Karpas-422 (cell line): ENCODE results near the gene DENND4C. TPM values are rescaled to one million over a fixed set of nuclear protein-coding genes. Genes with fewer than 3 reads are reported as not detected.
"Not testable (repeated sequence)": the region's sequence is repeated elsewhere in the genome, so short reads cannot be mapped to it uniquely, and the experiment has no call there.

Source experiments
- DNase-seq: peaks from one replicate; pipeline ENCODE4 v3.0.0-alpha.2; 2015
- H2AFZ ChIP-seq: fragments of 200-600 bp; sonication (generic); 2 replicates; pipeline ENCODE4 v1.6.1; 2014; ENCODE audit warnings: antibody characterized with exemption, low read length, mixed read lengths
- H3K27ac ChIP-seq: fragments of 200-600 bp; sonication (generic); 2 replicates; pipeline ENCODE4 v1.5.1; 2014; ENCODE audit warnings: mild to moderate bottlenecking, low read length, moderate library complexity
- H3K27me3 ChIP-seq: fragments of 200-600 bp; sonication (generic); 2 replicates; pipeline ENCODE4 v1.6.1; 2014; ENCODE audit warnings: low read length, mixed read lengths
- H3K36me3 ChIP-seq: fragments of 200-600 bp; sonication (generic); 2 replicates; pipeline ENCODE4 v1.6.1; 2014; ENCODE audit warnings: low read length, mixed read lengths; ENCODE audit not compliant: insufficient read depth
- H3K4me1 ChIP-seq: fragments of 200-600 bp; sonication (generic); 2 replicates; pipeline ENCODE4 v1.6.1; 2014; ENCODE audit warnings: mild to moderate bottlenecking, low read length, mixed read lengths
- H3K4me2 ChIP-seq: fragments of 200-600 bp; sonication (generic); 2 replicates; pipeline ENCODE4 v1.6.1; 2014; ENCODE audit warnings: low read length, low read depth, mild to moderate bottlenecking; ENCODE audit not compliant: poor library complexity, severe bottlenecking
- H3K4me3 ChIP-seq: fragments of 200-600 bp; sonication (generic); 2 replicates; pipeline ENCODE4 v1.5.1; 2014; ENCODE audit warnings: mild to moderate bottlenecking, antibody characterized with exemption, low read length, mixed read lengths
- H3K79me2 ChIP-seq: fragments of 200-600 bp; sonication (generic); 2 replicates; pipeline ENCODE4 v1.6.1; 2014; ENCODE audit warnings: mild to moderate bottlenecking, low read length, mixed read lengths
- H3K9ac ChIP-seq: fragments of 200-600 bp; sonication (generic); 2 replicates; pipeline ENCODE4 v1.6.0; 2014; ENCODE audit warnings: low read length
- H3K9me2 ChIP-seq: fragments of 200-600 bp; sonication (generic), shearing (Covaris generic); replicated peaks from 2 replicates; pipeline ENCODE4 v1.6.0; 2014; ENCODE audit warnings: mild to moderate bottlenecking, low read length, moderate library complexity; ENCODE audit not compliant: insufficient read depth
- H3K9me3 ChIP-seq: fragments of 300-700, 200-600 bp; sonication (generic); 2 replicates; pipeline ENCODE4 v1.6.1; 2014; ENCODE audit warnings: low read length, mixed read lengths
- H4K20me1 ChIP-seq: fragments of 200-600 bp; sonication (generic); 2 replicates; pipeline ENCODE4 v1.6.1; 2014; ENCODE audit warnings: mild to moderate bottlenecking, antibody characterized with exemption, low read length, low read depth; ENCODE audit not compliant: insufficient read depth
- total RNA-seq: library from RNA; depleted of rRNA; stranded (reverse); fragments of >200 nt; shearing (Covaris generic); gene quantifications from 2 replicates; pipeline ENCODE4 v1.2.3, GENCODE V29; 2014; ENCODE audit warnings: low replicate concordance

DENND4C gene
- total RNA-seq, 1 experiment from 2014 or later: 42.8 TPM

DNA sequence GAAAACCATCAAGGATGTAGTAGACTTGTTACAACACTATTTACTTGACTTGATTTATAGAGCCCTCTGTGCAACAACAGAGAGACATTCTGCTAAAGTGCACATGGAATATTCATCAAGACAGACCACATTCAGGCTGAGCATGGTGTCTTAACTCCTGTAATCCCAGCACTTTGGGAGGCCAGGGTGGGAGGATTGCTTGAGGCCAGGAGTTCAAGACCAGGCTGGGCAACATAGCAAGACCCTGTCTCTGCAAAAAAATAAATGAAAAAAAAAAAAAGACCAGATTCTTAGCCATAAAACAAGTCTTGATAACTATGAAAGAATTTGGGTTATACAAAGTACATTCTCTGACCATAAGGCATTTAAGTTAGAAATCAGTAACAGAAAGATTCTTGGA lies 25.3 kb downstream of the DENND4C start:
- Histone ChIP-seq H3K4me3 (no peak overlapping the region), H3K9me2 (no peaks in the 10 kb centered on the region), H3K9me3 (no peaks in the 10 kb centered on the region), H3K27me3 (no peaks in the 10 kb centered on the region), H3K4me2 (no peak overlapping the region), H3K79me2 (peaks cover 88% of the 10 kb centered on the region), H2AFZ (no peak overlapping the region), H3K9ac (no peak overlapping the region), H3K36me3 (no peaks in the 10 kb centered on the region), H3K4me1 (peaks cover 14% of the 10 kb centered on the region), H4K20me1 (no peaks in the 10 kb centered on the region; the same call in 1 of the 2 replicates), H3K27ac (no peak overlapping the region)
- no peak for DNase-seq

DNA sequence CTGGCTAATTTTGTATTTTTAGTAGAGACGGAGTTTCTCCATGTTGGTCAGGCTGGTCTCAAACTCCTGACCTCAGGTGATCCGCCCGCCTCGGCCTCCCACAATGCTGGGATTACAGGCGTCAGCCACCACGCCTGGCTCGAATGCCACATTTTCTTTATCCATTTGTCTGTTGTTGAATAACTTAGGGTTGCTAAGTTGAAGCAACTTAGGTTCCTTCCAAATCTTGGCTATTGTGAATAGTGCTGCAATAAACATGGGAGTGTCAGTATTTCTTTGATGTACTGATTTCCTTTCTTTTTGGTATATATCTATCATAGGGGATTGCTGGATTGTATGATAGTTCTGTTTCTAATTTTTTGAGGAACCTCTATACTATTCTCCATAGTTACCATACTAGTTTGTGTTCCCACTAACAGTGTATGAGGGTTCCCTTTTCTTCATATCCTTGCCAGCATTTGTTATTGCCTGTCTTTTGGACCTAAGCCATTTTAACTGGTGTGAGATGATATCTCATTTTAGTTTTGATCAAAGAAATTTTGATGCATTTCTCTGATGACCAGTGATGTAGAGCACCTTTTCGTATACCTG lies 29.3 kb downstream of the DENND4C start:
- H3K9me2 ChIP-seq, H3K4me2 ChIP-seq, H2AFZ ChIP-seq, H4K20me1 ChIP-seq, H3K4me1 ChIP-seq, H3K9me3 ChIP-seq, DNase-seq, H3K4me3 ChIP-seq, H3K27me3 ChIP-seq, H3K9ac ChIP-seq, H3K36me3 ChIP-seq, H3K27ac ChIP-seq: not testable (repeated sequence)
- H3K79me2 ChIP-seq: peaks cover 88% of the 10 kb centered on the region

DNA sequence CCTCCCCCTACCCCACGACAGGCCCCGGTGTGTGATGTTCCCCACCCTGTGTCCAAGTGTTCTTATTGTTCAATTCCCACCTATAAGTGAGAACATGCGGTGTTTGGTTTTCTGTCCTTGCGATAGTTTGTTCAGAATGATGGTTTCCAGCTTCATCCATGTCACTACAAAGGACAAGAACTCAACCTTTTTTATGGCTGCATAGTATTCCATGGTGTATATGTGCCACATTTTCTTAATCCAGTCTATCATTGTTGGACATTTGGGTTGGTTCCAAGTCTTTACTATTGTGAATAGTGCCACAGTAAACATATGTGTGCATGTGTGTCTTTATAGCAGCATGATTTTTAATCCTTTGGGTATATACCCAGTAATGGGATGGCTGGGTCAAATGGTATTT lies 35.1 kb downstream of the DENND4C start:
- H4K20me1 ChIP-seq, DNase-seq, H3K4me3 ChIP-seq, H3K4me2 ChIP-seq, H3K4me1 ChIP-seq, H3K9me2 ChIP-seq, H3K27ac ChIP-seq, H3K27me3 ChIP-seq, H3K36me3 ChIP-seq, H3K9ac ChIP-seq, H2AFZ ChIP-seq, H3K9me3 ChIP-seq: not testable (repeated sequence)
- H3K79me2 ChIP-seq: peaks cover 94% of the 10 kb centered on the region

DNA sequence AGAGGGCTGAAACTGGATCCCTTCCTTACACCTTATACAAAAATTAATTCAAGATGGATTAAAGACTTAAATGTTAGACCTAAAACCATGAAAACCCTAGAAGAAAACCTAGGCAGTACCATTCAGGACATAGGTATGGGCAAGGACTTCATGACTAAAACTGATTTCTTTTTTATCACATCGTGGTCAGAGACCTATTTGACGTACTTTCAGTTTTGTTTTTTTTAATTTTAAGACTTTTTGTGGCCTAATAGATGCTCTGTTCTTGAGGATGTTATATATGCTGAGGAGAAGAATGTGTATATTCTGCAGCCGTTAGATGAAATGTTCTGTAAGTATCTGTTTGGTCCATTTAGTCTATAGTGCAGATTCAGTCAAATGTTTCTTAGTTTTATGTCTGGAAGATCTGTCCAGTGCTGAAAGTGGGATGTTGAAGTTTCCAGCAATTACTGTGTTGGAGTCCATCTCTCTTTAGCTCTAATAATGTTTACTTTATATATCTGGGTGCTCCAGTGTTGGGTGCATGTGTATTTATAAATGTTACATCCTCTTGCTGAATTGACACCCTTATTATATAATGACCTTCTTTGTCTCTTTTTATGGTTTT lies 36.4 kb downstream of the DENND4C start:
- peaks cover 94% of the 10 kb centered on the region for H3K79me2 ChIP-seq
- not testable (repeated sequence) for H4K20me1 ChIP-seq, H2AFZ ChIP-seq, H3K9me2 ChIP-seq, H3K9ac ChIP-seq, H3K4me1 ChIP-seq, H3K9me3 ChIP-seq, H3K27me3 ChIP-seq, H3K27ac ChIP-seq, H3K36me3 ChIP-seq, DNase-seq
- 0 out of 2 replicates have a peak overlapping the region, but pooled peaks have one; percentile 20 for H3K4me3 ChIP-seq
- peak overlapping the region; percentile 36 for H3K4me2 ChIP-seq

DNA sequence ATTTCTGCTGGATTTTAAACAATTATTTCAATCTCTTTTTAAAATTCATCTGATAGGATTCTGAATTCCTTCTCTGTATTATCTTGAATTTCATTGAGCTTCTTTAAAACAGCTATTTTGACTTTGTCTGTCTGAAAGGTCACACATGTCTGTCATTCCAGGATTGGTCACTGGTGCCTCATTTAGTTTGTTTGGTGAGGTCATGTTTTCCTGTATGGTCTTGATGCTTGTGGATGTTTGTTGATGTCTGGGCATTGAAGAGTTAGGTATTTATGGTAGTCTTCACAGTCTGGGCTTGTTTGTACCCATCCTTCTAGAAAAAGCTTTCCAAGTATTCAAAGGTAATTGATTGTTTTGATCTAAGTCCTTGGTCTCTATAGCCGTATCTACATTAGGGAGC lies 39.1 kb downstream of the DENND4C start:
- Histone ChIP-seq H3K79me2 (peaks cover 89% of the 10 kb centered on the region), H2AFZ (no peak overlapping the region), H4K20me1 (no peaks in the 10 kb centered on the region), H3K27ac (no peak overlapping the region), H3K9ac (no peak overlapping the region), H3K4me3 (no peak overlapping the region), H3K27me3 (no peaks in the 10 kb centered on the region), H3K36me3 (peaks cover 5% of the 10 kb centered on the region; the same call in 1 of the 2 replicates), H3K4me1 (peaks cover 4% of the 10 kb centered on the region; the same call in 1 of the 2 replicates), H3K9me2 (no peaks in the 10 kb centered on the region), H3K9me3 (no peaks in the 10 kb centered on the region; the same call in 1 of the 2 replicates), H3K4me2 (no peak overlapping the region)
- DNase-seq: no peak

DNA sequence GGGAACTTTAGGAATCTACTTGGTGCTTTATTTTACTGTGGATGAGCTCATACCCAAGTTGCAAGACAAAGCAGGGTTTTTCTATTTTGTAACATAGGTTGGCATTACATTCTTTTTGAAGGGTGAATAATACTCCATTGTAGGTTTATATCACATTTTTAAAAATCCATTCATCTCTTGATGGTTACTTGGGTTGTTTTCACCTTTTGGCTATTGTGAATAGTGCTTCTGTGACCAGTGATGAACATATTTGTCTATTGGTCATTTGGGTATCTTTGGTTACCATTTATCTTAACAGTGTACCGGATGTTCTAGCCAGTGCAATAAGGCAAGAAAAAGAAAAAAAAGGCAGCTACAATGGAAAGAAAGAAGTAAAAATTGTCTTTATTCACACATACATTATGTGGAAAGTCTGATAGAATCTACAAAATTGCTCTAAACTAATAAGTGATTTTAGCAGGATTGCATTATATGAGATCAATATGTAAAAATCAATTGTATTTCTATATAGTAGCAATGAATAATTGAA lies 40.0 kb downstream of the DENND4C start:
- H3K4me1 ChIP-seq: peaks cover 4% of the 10 kb centered on the region; the same call in 1 of the 2 replicates
- no peak overlapping the region for H2AFZ ChIP-seq
- H3K9me3 ChIP-seq: no peaks in the 10 kb centered on the region; the same call in 1 of the 2 replicates
- H3K36me3 ChIP-seq: peaks cover 5% of the 10 kb centered on the region; the same call in 1 of the 2 replicates
- peaks cover 85% of the 10 kb centered on the region for H3K79me2 ChIP-seq
- H3K4me2 ChIP-seq: no peak overlapping the region
- H4K20me1 ChIP-seq: no peaks in the 10 kb centered on the region
- no peaks in the 10 kb centered on the region for H3K9me2 ChIP-seq
- no peak overlapping the region for H3K27ac ChIP-seq
- no peak overlapping the region for H3K9ac ChIP-seq
- DNase-seq: no peak
- H3K4me3 ChIP-seq: no peak overlapping the region
- H3K27me3 ChIP-seq: no peaks in the 10 kb centered on the region

DNA sequence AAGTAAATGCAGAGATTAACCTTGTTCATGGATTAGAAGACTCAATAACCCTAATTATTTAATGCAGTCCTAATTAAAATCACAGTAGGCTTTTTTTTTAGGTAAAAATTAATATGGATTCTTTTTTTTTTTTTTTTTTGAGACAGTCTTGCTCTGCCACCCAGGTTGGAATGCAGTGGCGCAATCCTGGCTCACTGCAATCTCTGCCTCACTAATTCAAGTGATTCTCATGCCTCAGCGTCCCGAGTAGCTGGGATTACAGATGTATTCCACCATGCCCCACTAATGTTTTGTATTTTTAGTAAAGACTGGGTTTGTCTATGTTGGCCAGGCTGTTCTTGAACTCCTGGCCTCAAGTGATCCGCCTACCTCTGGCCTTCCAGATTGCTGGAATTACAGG lies 40.6 kb downstream of the DENND4C start:
- no peak overlapping the region for H3K27ac ChIP-seq
- H3K9me2 ChIP-seq: no peaks in the 10 kb centered on the region
- H3K9ac ChIP-seq: no peak overlapping the region
- no peaks in the 10 kb centered on the region for H4K20me1 ChIP-seq
- peaks cover 84% of the 10 kb centered on the region for H3K79me2 ChIP-seq
- peaks cover 5% of the 10 kb centered on the region; the same call in 1 of the 2 replicates for H3K36me3 ChIP-seq
- H2AFZ ChIP-seq: no peak overlapping the region
- no peaks in the 10 kb centered on the region for H3K27me3 ChIP-seq
- no peak overlapping the region for H3K4me2 ChIP-seq
- DNase-seq: no peak
- peaks cover 4% of the 10 kb centered on the region; the same call in 1 of the 2 replicates for H3K4me1 ChIP-seq
- no peaks in the 10 kb centered on the region; the same call in 1 of the 2 replicates for H3K9me3 ChIP-seq
- H3K4me3 ChIP-seq: no peak overlapping the region

DNA sequence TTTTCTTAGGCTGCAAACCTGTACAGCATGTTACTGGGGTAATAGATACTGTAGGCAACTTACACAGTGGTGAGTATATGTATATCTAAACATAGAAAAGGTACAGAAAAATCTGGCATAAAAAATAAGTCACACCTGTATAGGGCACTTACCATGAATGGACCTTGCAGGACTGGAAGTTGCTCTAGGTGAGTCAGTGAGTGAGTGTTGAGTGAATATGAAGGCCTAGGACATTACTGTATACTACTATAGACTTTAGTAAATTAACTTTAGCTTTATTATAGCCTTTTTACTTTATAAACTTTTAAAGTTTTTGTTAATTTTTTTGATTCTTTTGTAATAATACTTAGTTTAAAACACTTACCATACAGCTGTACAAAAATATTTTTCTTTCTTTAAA lies 51.3 kb downstream of the DENND4C start:
- peaks cover 14% of the 10 kb centered on the region for H3K4me1 ChIP-seq
- no peaks in the 10 kb centered on the region for H3K9me3 ChIP-seq
- peaks cover 84% of the 10 kb centered on the region for H3K79me2 ChIP-seq
- peaks cover 2% of the 10 kb centered on the region; the same call in 1 of the 2 replicates for H3K36me3 ChIP-seq
- H4K20me1 ChIP-seq: no peaks in the 10 kb centered on the region
- H3K27ac ChIP-seq: no peak overlapping the region
- no peaks in the 10 kb centered on the region for H3K27me3 ChIP-seq
- H3K4me3 ChIP-seq: no peak overlapping the region
- no peaks in the 10 kb centered on the region for H3K9me2 ChIP-seq
- no peak overlapping the region for H3K9ac ChIP-seq
- no peak for DNase-seq
- H2AFZ ChIP-seq: no peak overlapping the region
- H3K4me2 ChIP-seq: no peak overlapping the region
